ENCODE results near the gene RFPL2. TPM values are rescaled to one million over a fixed set of nuclear protein-coding genes. Genes with fewer than 3 reads are reported as not detected.

RFPL2 gene
- total RNA-seq, 1 donor from 2014 or later = 0.25 TPM

- H3K27ac ChIP-seq (ENCODE audit: low read depth, low read length) = no peak overlapping the region
- H4K20me1 ChIP-seq (ENCODE audit: insufficient read depth, low read length) = no peaks in the 10 kb centered on the region
- no peak overlapping the region for H3K4me2 ChIP-seq (ENCODE audit: low read length)
- H3K4me1 Mint-ChIP-seq (ENCODE audit: low read depth, unreplicated experiment) = no peaks in the 10 kb centered on the region
- TF ChIP-seq EZH2 (IDR thresholded peaks at IDR 0.05; ENCODE audit: insufficient read depth, low read length) = no peak
- TF ChIP-seq, protein P1, sequence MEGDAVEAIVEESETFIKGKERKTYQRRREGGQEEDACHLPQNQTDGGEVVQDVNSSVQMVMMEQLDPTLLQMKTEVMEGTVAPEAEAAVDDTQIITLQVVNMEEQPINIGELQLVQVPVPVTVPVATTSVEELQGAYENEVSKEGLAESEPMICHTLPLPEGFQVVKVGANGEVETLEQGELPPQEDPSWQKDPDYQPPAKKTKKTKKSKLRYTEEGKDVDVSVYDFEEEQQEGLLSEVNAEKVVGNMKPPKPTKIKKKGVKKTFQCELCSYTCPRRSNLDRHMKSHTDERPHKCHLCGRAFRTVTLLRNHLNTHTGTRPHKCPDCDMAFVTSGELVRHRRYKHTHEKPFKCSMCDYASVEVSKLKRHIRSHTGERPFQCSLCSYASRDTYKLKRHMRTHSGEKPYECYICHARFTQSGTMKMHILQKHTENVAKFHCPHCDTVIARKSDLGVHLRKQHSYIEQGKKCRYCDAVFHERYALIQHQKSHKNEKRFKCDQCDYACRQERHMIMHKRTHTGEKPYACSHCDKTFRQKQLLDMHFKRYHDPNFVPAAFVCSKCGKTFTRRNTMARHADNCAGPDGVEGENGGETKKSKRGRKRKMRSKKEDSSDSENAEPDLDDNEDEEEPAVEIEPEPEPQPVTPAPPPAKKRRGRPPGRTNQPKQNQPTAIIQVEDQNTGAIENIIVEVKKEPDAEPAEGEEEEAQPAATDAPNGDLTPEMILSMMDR (IDR thresholded peaks at IDR 0.05; ENCODE audit: insufficient read depth, low read depth, low read length) = no peak
- H3K79me2 ChIP-seq (ENCODE audit: insufficient read depth, low read length) = no peaks in the 10 kb centered on the region
- no peak overlapping the region for H3K27ac Mint-ChIP-seq (ENCODE audit: unreplicated experiment)
- H3K9me3 Mint-ChIP-seq (ENCODE audit: unreplicated experiment) = no peaks in the 10 kb centered on the region
- H3K36me3 Mint-ChIP-seq (ENCODE audit: low read depth, unreplicated experiment) = no peaks in the 10 kb centered on the region
- no peak overlapping the region for H2AFZ ChIP-seq (ENCODE audit: low read depth, low read length)
- no peak overlapping the region for H3K9ac ChIP-seq (ENCODE audit: low read length)
- DNase-seq (ENCODE audit: low read depth) (no peak), FAIRE-seq (no peak)
- H3K4me3 ChIP-seq (ENCODE audit: insufficient read depth, low read depth, low read length) = no peak overlapping the region
- H3K4me1 ChIP-seq (ENCODE audit: insufficient read depth, low read length) = no peaks in the 10 kb centered on the region
- H3K27me3 Mint-ChIP-seq (ENCODE audit: low read depth, unreplicated experiment) = peaks cover 4% of the 10 kb centered on the region
- H3K36me3 ChIP-seq (ENCODE audit: insufficient read depth, low read length) = no peaks in the 10 kb centered on the region
- H3K4me3 Mint-ChIP-seq (ENCODE audit: unreplicated experiment) = no peak overlapping the region
- no peaks in the 10 kb centered on the region for H3K27me3 ChIP-seq (ENCODE audit: insufficient read depth, low read length)
- H3K9me3 ChIP-seq (ENCODE audit: insufficient read depth, low read depth, low read length) = no peaks in the 10 kb centered on the region
These were observed 12.6 kb upstream of the RFPL2 start for GRCh38 chr22:32217465-32217864.

- FAIRE-seq = no peak
- no peaks in the 10 kb centered on the region for H3K9me3 ChIP-seq (ENCODE audit: insufficient read depth, low read depth, low read length)
- DNase-seq (ENCODE audit: low read depth) = no peak
- no peak overlapping the region for H2AFZ ChIP-seq (ENCODE audit: low read depth, low read length)
- Mint-ChIP-seq H3K36me3 (ENCODE audit: low read depth, unreplicated experiment) (no peaks in the 10 kb centered on the region), H3K9me3 (ENCODE audit: unreplicated experiment) (no peaks in the 10 kb centered on the region), H3K27ac (ENCODE audit: unreplicated experiment) (no peak overlapping the region), H3K4me1 (ENCODE audit: low read depth, unreplicated experiment) (no peaks in the 10 kb centered on the region), H3K4me3 (ENCODE audit: unreplicated experiment) (no peak overlapping the region), H3K27me3 (ENCODE audit: low read depth, unreplicated experiment) (peaks cover 4% of the 10 kb centered on the region)
- no peak overlapping the region for H3K4me2 ChIP-seq (ENCODE audit: low read length)
- H3K27ac ChIP-seq (ENCODE audit: low read depth, low read length) = no peak overlapping the region
- TF ChIP-seq, protein P1 (IDR thresholded peaks at IDR 0.05; ENCODE audit: insufficient read depth, low read depth, low read length) = no peak
- TF ChIP-seq EZH2 (IDR thresholded peaks at IDR 0.05; ENCODE audit: insufficient read depth, low read length) = no peak
- H3K4me1 ChIP-seq (ENCODE audit: insufficient read depth, low read length) = no peaks in the 10 kb centered on the region
- no peaks in the 10 kb centered on the region for H3K36me3 ChIP-seq (ENCODE audit: insufficient read depth, low read length)
- H3K27me3 ChIP-seq (ENCODE audit: insufficient read depth, low read length) = no peaks in the 10 kb centered on the region
- H3K9ac ChIP-seq (ENCODE audit: low read length) = no peak overlapping the region
- H3K79me2 ChIP-seq (ENCODE audit: insufficient read depth, low read length) = no peaks in the 10 kb centered on the region
- H3K4me3 ChIP-seq (ENCODE audit: insufficient read depth, low read depth, low read length) = no peak overlapping the region
- no peaks in the 10 kb centered on the region for H4K20me1 ChIP-seq (ENCODE audit: insufficient read depth, low read length)
These were observed 12.0 kb upstream of the RFPL2 start for GRCh38 chr22:32216911-32217310.

GRCh38 chr22:32211011-32211410 is 6.1 kb upstream of the RFPL2 start:
- H3K36me3 ChIP-seq (ENCODE audit: insufficient read depth, low read length) = no peaks in the 10 kb centered on the region
- DNase-seq (ENCODE audit: low read depth) = no peak
- no peaks in the 10 kb centered on the region for H4K20me1 ChIP-seq (ENCODE audit: insufficient read depth, low read length)
- no peak overlapping the region for H3K27ac Mint-ChIP-seq (ENCODE audit: unreplicated experiment)
- no peaks in the 10 kb centered on the region for H3K9me3 ChIP-seq (ENCODE audit: insufficient read depth, low read depth, low read length)
- no peaks in the 10 kb centered on the region for H3K9me3 Mint-ChIP-seq (ENCODE audit: unreplicated experiment)
- FAIRE-seq = no peak
- H3K36me3 Mint-ChIP-seq (ENCODE audit: low read depth, unreplicated experiment) = no peaks in the 10 kb centered on the region
- TF ChIP-seq EZH2 (IDR thresholded peaks at IDR 0.05; ENCODE audit: insufficient read depth, low read length) = no peak
- TF ChIP-seq, protein P1 (IDR thresholded peaks at IDR 0.05; ENCODE audit: insufficient read depth, low read depth, low read length) = no peak
- no peak overlapping the region for H2AFZ ChIP-seq (ENCODE audit: low read depth, low read length)
- no peaks in the 10 kb centered on the region for H3K4me1 Mint-ChIP-seq (ENCODE audit: low read depth, unreplicated experiment)
- H3K4me3 Mint-ChIP-seq (ENCODE audit: unreplicated experiment) = no peak overlapping the region
- H3K4me3 ChIP-seq (ENCODE audit: insufficient read depth, low read depth, low read length) = no peak overlapping the region
- no peak overlapping the region for H3K4me2 ChIP-seq (ENCODE audit: low read length)
- H3K9ac ChIP-seq (ENCODE audit: low read length) = no peak overlapping the region
- no peaks in the 10 kb centered on the region for H3K27me3 ChIP-seq (ENCODE audit: insufficient read depth, low read length)
- H3K4me1 ChIP-seq (ENCODE audit: insufficient read depth, low read length) = no peaks in the 10 kb centered on the region
- no peaks in the 10 kb centered on the region for H3K79me2 ChIP-seq (ENCODE audit: insufficient read depth, low read length)
- H3K27ac ChIP-seq (ENCODE audit: low read depth, low read length) = no peak overlapping the region
- peaks cover 15% of the 10 kb centered on the region for H3K27me3 Mint-ChIP-seq (ENCODE audit: low read depth, unreplicated experiment)

Measured in astrocyte (in vitro differentiated cells and primary cell).